HepG2 (cell line): Measurements from ENCODE around the gene PRR19. TPM values are rescaled to one million over a fixed set of nuclear protein-coding genes. Genes with fewer than 3 reads are reported as not detected.

Experiments
- ASH2L ChIP-seq: fragments of 300-600, 200-600 bp; sonication (generic); IDR thresholded peaks from 2 replicates; pipeline ENCODE4 v1.7.0; 2017; ENCODE audit warnings: low read depth, mild to moderate bottlenecking, moderate library complexity, mixed read lengths, low read length; ENCODE audit not compliant: insufficient read length
- ATF7 ChIP-seq, 2 experiments: fragments of 450-650 bp in 1 of 2; sonication (generic) in 1 of 2; formaldehyde crosslinking in 1 of 2; IDR thresholded peaks; 2 replicates each; pipeline versions ENCODE4 v1.4.0 to v1.6.1; 2016 to 2020; ENCODE audit warnings: antibody characterized with exemption in 1 of 2, mild to moderate bottlenecking in 1 of 2, missing genetic modification reagents in 1 of 2
- GTF2F1 ChIP-seq: fragments of 150-350 bp; IDR thresholded peaks from 2 replicates; pipeline ENCODE4 v1.6.1; 2014; ENCODE audit warnings: low read length
- IRX3 ChIP-seq: sonication (generic); formaldehyde crosslinking; IDR thresholded peaks from 2 replicates; pipeline ENCODE4 v1.8.1; 2023; ENCODE audit warnings: mild to moderate bottlenecking, low read depth, missing genetic modification reagents, borderline replicate concordance
- KDM5A ChIP-seq: fragments of 200-600 bp; sonication (generic); IDR thresholded peaks from 2 replicates; pipeline ENCODE4 v1.7.0; 2018; ENCODE audit warnings: antibody characterized with exemption, mild to moderate bottlenecking, low read length, borderline replicate concordance
- NBN ChIP-seq: fragments of 450-650 bp; conservative IDR thresholded peaks from 2 replicates; pipeline ENCODE4 v1.6.1; 2017
- SRSF4 ChIP-seq: fragments of 200-400 bp; formaldehyde crosslinking; IDR thresholded peaks from one replicate; pipeline ENCODE4 v1.6.1; 2018; ENCODE audit warnings: mild to moderate bottlenecking, low read depth, low read length, moderate library complexity; ENCODE audit not compliant: poor library complexity, severe bottlenecking
- ZNF225 ChIP-seq: sonication (generic); formaldehyde crosslinking; IDR thresholded peaks from 2 replicates; pipeline ENCODE4 v1.4.0; 2020; ENCODE audit warnings: mild to moderate bottlenecking, missing genetic modification reagents
- ZNF572 ChIP-seq: sonication (generic); formaldehyde crosslinking; IDR thresholded peaks from 2 replicates; pipeline ENCODE4 v1.5.1; 2020; ENCODE audit warnings: mild to moderate bottlenecking, missing genetic modification reagents
- ZSCAN20 ChIP-seq: sonication (generic); formaldehyde crosslinking; IDR thresholded peaks from 2 replicates; pipeline ENCODE4 v1.4.0; 2020; ENCODE audit warnings: missing genetic modification reagents, mild to moderate bottlenecking, borderline replicate concordance
- polyA plus RNA-seq, 8 experiments: library from polyadenylated mRNA; depleted of rRNA in 3 of 8; stranded (reverse) in 7 of 8; unstranded in 1 of 8; fragments of >200 nt; fragmentation: Illumina TruSeq in 4 of 8; extraction: Trizol in 4 of 8; gene quantifications; 2 replicates each; pipeline versions ENCODE4 v1.2.1 to v1.2.3, GENCODE V29; 2011 to 2016; ENCODE audit warnings: low read depth in 4 of 8, missing spikeins in 1 of 8, mixed read lengths in 1 of 8; ENCODE audit not compliant: insufficient read depth in 1 of 8
- total RNA-seq, 5 experiments: library from RNA; depleted of rRNA; stranded (reverse); fragments of >200 nt; fragmentation: Illumina TruSeq; extraction: Trizol; gene quantifications; 2 replicates each; pipeline ENCODE4 v1.2.3, GENCODE V29; 2016; ENCODE audit warnings: low read depth in 1 of 5
- TF ChIP-seq, protein P1 (sequence below): sonication (generic); formaldehyde crosslinking; IDR thresholded peaks from 2 replicates; pipeline ENCODE4 v1.5.1; 2020; ENCODE audit warnings: mild to moderate bottlenecking, missing genetic modification reagents, moderate library complexity
- TF ChIP-seq, protein P2 (sequence below): sonication (generic); IDR thresholded peaks from 2 replicates; pipeline ENCODE4 v1.6.1; 2016; ENCODE audit warnings: low read depth, borderline replicate concordance
- TF ChIP-seq, protein P3 (sequence below): sonication (generic); formaldehyde crosslinking; IDR thresholded peaks from 2 replicates; pipeline ENCODE4 v1.4.0; 2020; ENCODE audit warnings: missing genetic modification reagents
- TF ChIP-seq, protein P4 (sequence below): IDR thresholded peaks from 2 replicates; pipeline ENCODE4 v1.6.1; 2018; ENCODE audit warnings: missing genetic modification reagents
- TF ChIP-seq, protein P5 (sequence below): sonication (generic); formaldehyde crosslinking; IDR thresholded peaks from 2 replicates; pipeline ENCODE4 v1.5.0; 2020; ENCODE audit warnings: missing genetic modification reagents, mild to moderate bottlenecking, borderline replicate concordance
- TF ChIP-seq, protein P6 (sequence below): IDR thresholded peaks from 2 replicates; pipeline ENCODE4 v1.6.1; 2016; ENCODE audit warnings: low read depth, missing genetic modification reagents, missing compliant biosample characterization

PRR19 gene
- total and polyA plus RNA-seq, 2 of the 13 experiments (the other 11 are each of a cell fraction or from before 2014, with no cell fraction given) = 0.21 to 0.33 TPM

DNA sequence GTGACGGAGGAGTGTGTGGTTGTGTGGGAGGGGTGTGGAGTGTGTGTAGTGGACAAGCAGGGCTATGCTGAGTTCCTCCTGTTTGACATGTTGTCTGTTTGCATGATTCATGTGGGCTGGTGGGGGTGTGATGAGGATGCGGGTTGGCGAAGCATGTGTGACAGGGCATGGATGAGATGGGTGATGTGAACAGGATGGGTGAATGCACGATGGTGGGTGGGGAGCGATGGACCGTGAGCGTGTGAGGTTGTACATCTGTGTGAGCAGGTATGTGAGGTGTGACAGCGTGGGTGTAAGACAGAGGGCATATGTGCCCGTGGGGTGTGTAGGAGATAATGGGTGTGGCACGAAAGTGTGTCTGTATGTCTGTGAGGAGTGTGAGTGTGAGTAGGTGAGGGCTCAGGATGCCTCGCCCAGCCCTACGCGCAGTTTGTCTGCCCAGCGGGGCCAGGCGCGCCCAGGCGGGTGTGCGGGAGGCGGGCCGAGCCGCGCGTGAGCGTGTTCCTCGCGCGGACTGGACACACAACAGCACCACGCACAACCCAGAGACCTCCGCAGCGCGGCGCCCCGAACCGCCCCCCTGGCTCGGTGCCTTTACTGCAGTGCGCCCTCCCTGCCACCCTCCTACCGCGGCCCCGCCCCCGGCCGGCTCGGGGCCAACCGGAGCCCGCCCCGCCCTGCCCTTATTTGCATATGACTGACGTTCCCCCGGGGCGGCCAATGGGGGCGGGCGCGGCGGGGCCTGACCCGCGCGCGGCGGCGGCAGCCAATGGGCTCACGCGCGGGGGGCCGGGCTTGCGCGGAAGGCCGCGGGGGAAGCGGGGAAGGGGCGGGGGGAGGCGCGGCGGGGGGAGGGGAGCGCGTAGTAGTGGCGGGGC, 18.5 kb upstream of the PRR19 start (continued):
- TF ChIP-seq, protein P1, sequence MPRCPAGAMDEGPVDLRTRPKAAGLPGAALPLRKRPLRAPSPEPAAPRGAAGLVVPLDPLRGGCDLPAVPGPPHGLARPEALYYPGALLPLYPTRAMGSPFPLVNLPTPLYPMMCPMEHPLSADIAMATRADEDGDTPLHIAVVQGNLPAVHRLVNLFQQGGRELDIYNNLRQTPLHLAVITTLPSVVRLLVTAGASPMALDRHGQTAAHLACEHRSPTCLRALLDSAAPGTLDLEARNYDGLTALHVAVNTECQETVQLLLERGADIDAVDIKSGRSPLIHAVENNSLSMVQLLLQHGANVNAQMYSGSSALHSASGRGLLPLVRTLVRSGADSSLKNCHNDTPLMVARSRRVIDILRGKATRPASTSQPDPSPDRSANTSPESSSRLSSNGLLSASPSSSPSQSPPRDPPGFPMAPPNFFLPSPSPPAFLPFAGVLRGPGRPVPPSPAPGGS (CRISPR knock-in tag) = no peak
- TF ChIP-seq ZNF572 (CRISPR knock-in tag) (no peak), ZSCAN20 (CRISPR knock-in tag) (no peak), ATF7 (IDR thresholded peaks at IDR 0.05) (no peak), ATF7 (CRISPR knock-in tag; IDR thresholded peaks at IDR 0.05) (0 out of 2 replicates have a peak, but pooled peaks have one; percentile 65), KDM5A (no peak), ZNF225 (CRISPR knock-in tag) (no peak), IRX3 (no peak), GTF2F1 (no peak), ASH2L (no peak), NBN (no peak), SRSF4 (no peak)
- TF ChIP-seq, protein P2, sequence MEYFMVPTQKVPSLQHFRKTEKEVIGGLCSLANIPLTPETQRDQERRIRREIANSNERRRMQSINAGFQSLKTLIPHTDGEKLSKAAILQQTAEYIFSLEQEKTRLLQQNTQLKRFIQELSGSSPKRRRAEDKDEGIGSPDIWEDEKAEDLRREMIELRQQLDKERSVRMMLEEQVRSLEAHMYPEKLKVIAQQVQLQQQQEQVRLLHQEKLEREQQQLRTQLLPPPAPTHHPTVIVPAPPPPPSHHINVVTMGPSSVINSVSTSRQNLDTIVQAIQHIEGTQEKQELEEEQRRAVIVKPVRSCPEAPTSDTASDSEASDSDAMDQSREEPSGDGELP = no peak
- TF ChIP-seq, protein P3, sequence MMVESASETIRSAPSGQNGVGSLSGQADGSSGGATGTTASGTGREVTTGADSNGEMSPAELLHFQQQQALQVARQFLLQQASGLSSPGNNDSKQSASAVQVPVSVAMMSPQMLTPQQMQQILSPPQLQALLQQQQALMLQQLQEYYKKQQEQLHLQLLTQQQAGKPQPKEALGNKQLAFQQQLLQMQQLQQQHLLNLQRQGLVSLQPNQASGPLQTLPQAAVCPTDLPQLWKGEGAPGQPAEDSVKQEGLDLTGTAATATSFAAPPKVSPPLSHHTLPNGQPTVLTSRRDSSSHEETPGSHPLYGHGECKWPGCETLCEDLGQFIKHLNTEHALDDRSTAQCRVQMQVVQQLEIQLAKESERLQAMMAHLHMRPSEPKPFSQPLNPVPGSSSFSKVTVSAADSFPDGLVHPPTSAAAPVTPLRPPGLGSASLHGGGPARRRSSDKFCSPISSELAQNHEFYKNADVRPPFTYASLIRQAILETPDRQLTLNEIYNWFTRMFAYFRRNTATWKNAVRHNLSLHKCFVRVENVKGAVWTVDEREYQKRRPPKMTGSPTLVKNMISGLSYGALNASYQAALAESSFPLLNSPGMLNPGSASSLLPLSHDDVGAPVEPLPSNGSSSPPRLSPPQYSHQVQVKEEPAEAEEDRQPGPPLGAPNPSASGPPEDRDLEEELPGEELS (CRISPR knock-in tag) = no peak
- TF ChIP-seq, protein P4, sequence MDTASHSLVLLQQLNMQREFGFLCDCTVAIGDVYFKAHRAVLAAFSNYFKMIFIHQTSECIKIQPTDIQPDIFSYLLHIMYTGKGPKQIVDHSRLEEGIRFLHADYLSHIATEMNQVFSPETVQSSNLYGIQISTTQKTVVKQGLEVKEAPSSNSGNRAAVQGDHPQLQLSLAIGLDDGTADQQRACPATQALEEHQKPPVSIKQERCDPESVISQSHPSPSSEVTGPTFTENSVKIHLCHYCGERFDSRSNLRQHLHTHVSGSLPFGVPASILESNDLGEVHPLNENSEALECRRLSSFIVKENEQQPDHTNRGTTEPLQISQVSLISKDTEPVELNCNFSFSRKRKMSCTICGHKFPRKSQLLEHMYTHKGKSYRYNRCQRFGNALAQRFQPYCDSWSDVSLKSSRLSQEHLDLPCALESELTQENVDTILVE (CRISPR knock-in tag) = no peak
- TF ChIP-seq, protein P5, sequence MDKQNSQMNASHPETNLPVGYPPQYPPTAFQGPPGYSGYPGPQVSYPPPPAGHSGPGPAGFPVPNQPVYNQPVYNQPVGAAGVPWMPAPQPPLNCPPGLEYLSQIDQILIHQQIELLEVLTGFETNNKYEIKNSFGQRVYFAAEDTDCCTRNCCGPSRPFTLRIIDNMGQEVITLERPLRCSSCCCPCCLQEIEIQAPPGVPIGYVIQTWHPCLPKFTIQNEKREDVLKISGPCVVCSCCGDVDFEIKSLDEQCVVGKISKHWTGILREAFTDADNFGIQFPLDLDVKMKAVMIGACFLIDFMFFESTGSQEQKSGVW (CRISPR knock-in tag) = no peak
- TF ChIP-seq, protein P6, sequence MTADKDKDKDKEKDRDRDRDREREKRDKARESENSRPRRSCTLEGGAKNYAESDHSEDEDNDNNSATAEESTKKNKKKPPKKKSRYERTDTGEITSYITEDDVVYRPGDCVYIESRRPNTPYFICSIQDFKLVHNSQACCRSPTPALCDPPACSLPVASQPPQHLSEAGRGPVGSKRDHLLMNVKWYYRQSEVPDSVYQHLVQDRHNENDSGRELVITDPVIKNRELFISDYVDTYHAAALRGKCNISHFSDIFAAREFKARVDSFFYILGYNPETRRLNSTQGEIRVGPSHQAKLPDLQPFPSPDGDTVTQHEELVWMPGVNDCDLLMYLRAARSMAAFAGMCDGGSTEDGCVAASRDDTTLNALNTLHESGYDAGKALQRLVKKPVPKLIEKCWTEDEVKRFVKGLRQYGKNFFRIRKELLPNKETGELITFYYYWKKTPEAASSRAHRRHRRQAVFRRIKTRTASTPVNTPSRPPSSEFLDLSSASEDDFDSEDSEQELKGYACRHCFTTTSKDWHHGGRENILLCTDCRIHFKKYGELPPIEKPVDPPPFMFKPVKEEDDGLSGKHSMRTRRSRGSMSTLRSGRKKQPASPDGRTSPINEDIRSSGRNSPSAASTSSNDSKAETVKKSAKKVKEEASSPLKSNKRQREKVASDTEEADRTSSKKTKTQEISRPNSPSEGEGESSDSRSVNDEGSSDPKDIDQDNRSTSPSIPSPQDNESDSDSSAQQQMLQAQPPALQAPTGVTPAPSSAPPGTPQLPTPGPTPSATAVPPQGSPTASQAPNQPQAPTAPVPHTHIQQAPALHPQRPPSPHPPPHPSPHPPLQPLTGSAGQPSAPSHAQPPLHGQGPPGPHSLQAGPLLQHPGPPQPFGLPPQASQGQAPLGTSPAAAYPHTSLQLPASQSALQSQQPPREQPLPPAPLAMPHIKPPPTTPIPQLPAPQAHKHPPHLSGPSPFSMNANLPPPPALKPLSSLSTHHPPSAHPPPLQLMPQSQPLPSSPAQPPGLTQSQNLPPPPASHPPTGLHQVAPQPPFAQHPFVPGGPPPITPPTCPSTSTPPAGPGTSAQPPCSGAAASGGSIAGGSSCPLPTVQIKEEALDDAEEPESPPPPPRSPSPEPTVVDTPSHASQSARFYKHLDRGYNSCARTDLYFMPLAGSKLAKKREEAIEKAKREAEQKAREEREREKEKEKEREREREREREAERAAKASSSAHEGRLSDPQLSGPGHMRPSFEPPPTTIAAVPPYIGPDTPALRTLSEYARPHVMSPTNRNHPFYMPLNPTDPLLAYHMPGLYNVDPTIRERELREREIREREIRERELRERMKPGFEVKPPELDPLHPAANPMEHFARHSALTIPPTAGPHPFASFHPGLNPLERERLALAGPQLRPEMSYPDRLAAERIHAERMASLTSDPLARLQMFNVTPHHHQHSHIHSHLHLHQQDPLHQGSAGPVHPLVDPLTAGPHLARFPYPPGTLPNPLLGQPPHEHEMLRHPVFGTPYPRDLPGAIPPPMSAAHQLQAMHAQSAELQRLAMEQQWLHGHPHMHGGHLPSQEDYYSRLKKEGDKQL = no peak
